SJCRH30 (cell line): ENCODE measurements around the gene ATOX1. TPM values are rescaled to one million over a fixed set of nuclear protein-coding genes. Genes with fewer than 3 reads are reported as not detected.
"Not testable (repeated sequence)": the region's sequence is repeated elsewhere in the genome, so short reads cannot be mapped to it uniquely, and the experiment has no call there.

ENCODE experiments used
- DNase-seq, 2 experiments: peaks; one replicate each; pipeline ENCODE4 v3.0.0-alpha.2; 2015 to 2020
- H3K27ac ChIP-seq: fragments of 250-450 bp; sonication (Bioruptor Pico); 2 replicates; pipeline ENCODE4 v1.5.1; 2020; ENCODE audit warnings: mild to moderate bottlenecking, moderate library complexity
- H3K27me3 ChIP-seq: fragments of 250-450 bp; sonication (Bioruptor Pico); 2 replicates; pipeline ENCODE4 v1.5.1; 2020; ENCODE audit warnings: mild to moderate bottlenecking, moderate library complexity
- H3K36me3 ChIP-seq: fragments of 250-450 bp; sonication (Bioruptor Pico); 2 replicates; pipeline ENCODE4 v1.5.1; 2020; ENCODE audit warnings: mild to moderate bottlenecking, moderate library complexity
- H3K4me1 ChIP-seq: fragments of 250-450 bp; sonication (Bioruptor Pico); 2 replicates; pipeline ENCODE4 v1.5.1; 2020; ENCODE audit warnings: mild to moderate bottlenecking, moderate library complexity
- H3K4me3 ChIP-seq: fragments of 250-450 bp; sonication (Bioruptor Pico); 2 replicates; pipeline ENCODE4 v1.5.1; 2020; ENCODE audit warnings: mild to moderate bottlenecking, moderate library complexity
- H3K9me3 ChIP-seq: fragments of 250-450 bp; sonication (Bioruptor Pico); replicated peaks from 2 replicates; pipeline ENCODE4 v1.5.1; 2020; ENCODE audit warnings: mild to moderate bottlenecking, moderate library complexity
- total RNA-seq: library from RNA; depleted of rRNA; stranded (reverse); fragments of >200 nt; shearing (Covaris generic); gene quantifications from 2 replicates; pipeline ENCODE4 v1.2.3, GENCODE V29; 2014; rRNA removed

The ATOX1 gene
- 65.0 and 68.4 TPM in 2 replicates for total RNA-seq

GRCh38 chr5:151758430-151759241 is at the start of gene ATOX1:
Gene ATOX1 (minus strand): TSS chr5:151758631. CDS start chr5:151758551, 80 bp downstream.
- Histone ChIP-seq H3K9me3 (no peaks in the 10 kb centered on the region), H3K27me3 (no peaks in the 10 kb centered on the region), H3K27ac (peak within 1 kb of the TSS; percentile 12; the same call in 1 of the 2 replicates), H3K4me3 (peak within 1 kb of the TSS; percentile 65), H3K4me1 (no peaks in the 10 kb centered on the region), H3K36me3 (no peaks in the 10 kb centered on the region)
- peak; percentile 89 to 95 for DNase-seq

GRCh38 chr5:151805414-151806223 is 47.2 kb upstream of the ATOX1 start:
- Histone ChIP-seq H3K27ac (no peak overlapping the region), H3K9me3 (no peaks in the 10 kb centered on the region), H3K4me3 (no peak overlapping the region), H3K4me1 (no peaks in the 10 kb centered on the region), H3K36me3 (peaks cover 90% of the 10 kb centered on the region), H3K27me3 (no peaks in the 10 kb centered on the region)
- no peak for DNase-seq

- Histone ChIP-seq H3K4me3 (no peak overlapping the region), H3K27ac (no peak overlapping the region), H3K27me3 (no peaks in the 10 kb centered on the region), H3K9me3 (no peaks in the 10 kb centered on the region), H3K4me1 (no peaks in the 10 kb centered on the region; the same call in 1 of the 2 replicates), H3K36me3 (peaks cover 98% of the 10 kb centered on the region)
- DNase-seq, result no peak
Observed at GRCh38 chr5:151800532-151800931, 42.1 kb upstream of the ATOX1 start.

- Histone ChIP-seq H3K27me3 (no peaks in the 10 kb centered on the region), H3K36me3 (peaks cover 97% of the 10 kb centered on the region), H3K4me3 (no peak overlapping the region), H3K9me3 (no peaks in the 10 kb centered on the region), H3K27ac (no peak overlapping the region), H3K4me1 (no peaks in the 10 kb centered on the region; the same call in 1 of the 2 replicates)
- DNase-seq, result no peak
Observed at GRCh38 chr5:151799407-151799806, 41.0 kb upstream of the ATOX1 start.

GRCh38 chr5:151798674-151799073 is 40.2 kb upstream of the ATOX1 start:
- Histone ChIP-seq H3K9me3 (no peaks in the 10 kb centered on the region), H3K27ac (no peak overlapping the region), H3K4me3 (no peak overlapping the region), H3K4me1 (no peaks in the 10 kb centered on the region; the same call in 1 of the 2 replicates), H3K27me3 (no peaks in the 10 kb centered on the region), H3K36me3 (peaks cover 97% of the 10 kb centered on the region)
- no peak for DNase-seq

GRCh38 chr5:151795426-151795825 is 37.0 kb upstream of the ATOX1 start:
- no peak for DNase-seq
- H3K27ac ChIP-seq, result no peak overlapping the region
- H3K36me3 ChIP-seq, result peaks cover 98% of the 10 kb centered on the region
- H3K4me3 ChIP-seq, result no peak overlapping the region
- no peaks in the 10 kb centered on the region; the same call in 1 of the 2 replicates for H3K4me1 ChIP-seq
- no peaks in the 10 kb centered on the region for H3K9me3 ChIP-seq
- H3K27me3 ChIP-seq, result no peaks in the 10 kb centered on the region

GRCh38 chr5:151793358-151793757 is 34.9 kb upstream of the ATOX1 start:
- no peak overlapping the region for H3K27ac ChIP-seq
- DNase-seq, result no peak
- H3K9me3 ChIP-seq, result no peaks in the 10 kb centered on the region
- H3K36me3 ChIP-seq, result peaks cover 97% of the 10 kb centered on the region
- no peak overlapping the region for H3K4me3 ChIP-seq
- no peaks in the 10 kb centered on the region for H3K27me3 ChIP-seq
- no peaks in the 10 kb centered on the region; the same call in 1 of the 2 replicates for H3K4me1 ChIP-seq

GRCh38 chr5:151787817-151788216 is 29.4 kb upstream of the ATOX1 start:
- Histone ChIP-seq H3K4me3 (no peak overlapping the region), H3K4me1 (peaks cover 30% of the 10 kb centered on the region), H3K27ac (no peak overlapping the region), H3K27me3 (no peaks in the 10 kb centered on the region), H3K9me3 (no peaks in the 10 kb centered on the region), H3K36me3 (peaks cover 64% of the 10 kb centered on the region)
- DNase-seq, result no peak

GRCh38 chr5:151786468-151786867 is 28.0 kb upstream of the ATOX1 start:
- Histone ChIP-seq H3K9me3 (no peaks in the 10 kb centered on the region), H3K4me1 (peaks cover 36% of the 10 kb centered on the region), H3K36me3 (peaks cover 57% of the 10 kb centered on the region), H3K27me3 (no peaks in the 10 kb centered on the region), H3K27ac (no peak overlapping the region), H3K4me3 (no peak overlapping the region)
- no peak for DNase-seq

- H3K27ac ChIP-seq, result peak overlapping the region; percentile 60
- H3K9me3 ChIP-seq, result no peaks in the 10 kb centered on the region
- DNase-seq, result no peak
- peaks cover 40% of the 10 kb centered on the region for H3K4me1 ChIP-seq
- H3K27me3 ChIP-seq, result no peaks in the 10 kb centered on the region
- H3K36me3 ChIP-seq, result peaks cover 47% of the 10 kb centered on the region
- no peak overlapping the region for H3K4me3 ChIP-seq
Observed at GRCh38 chr5:151784141-151784540, 25.7 kb upstream of the ATOX1 start.

GRCh38 chr5:151783664-151784063 is 25.2 kb upstream of the ATOX1 start:
- not testable (repeated sequence) for H3K9me3 ChIP-seq, H3K4me3 ChIP-seq, H3K27me3 ChIP-seq, H3K27ac ChIP-seq, DNase-seq
- H3K36me3 ChIP-seq, result peaks cover 47% of the 10 kb centered on the region
- peaks cover 40% of the 10 kb centered on the region for H3K4me1 ChIP-seq

- DNase-seq, result no peak
- H3K4me1 ChIP-seq, result peaks cover 45% of the 10 kb centered on the region
- no peaks in the 10 kb centered on the region for H3K27me3 ChIP-seq
- H3K36me3 ChIP-seq, result peaks cover 47% of the 10 kb centered on the region
- H3K27ac ChIP-seq, result no peak overlapping the region
- H3K9me3 ChIP-seq, result no peaks in the 10 kb centered on the region
- no peak overlapping the region for H3K4me3 ChIP-seq
Observed at GRCh38 chr5:151781201-151781600, 22.8 kb upstream of the ATOX1 start.

GRCh38 chr5:151780348-151780747 is 21.9 kb upstream of the ATOX1 start:
- H3K27ac ChIP-seq, result no peak overlapping the region
- no peaks in the 10 kb centered on the region for H3K9me3 ChIP-seq
- H3K4me1 ChIP-seq, result peaks cover 45% of the 10 kb centered on the region
- DNase-seq, result no peak
- H3K36me3 ChIP-seq, result peaks cover 51% of the 10 kb centered on the region
- no peak overlapping the region for H3K4me3 ChIP-seq
- H3K27me3 ChIP-seq, result no peaks in the 10 kb centered on the region

- H3K4me1 ChIP-seq, result peaks cover 41% of the 10 kb centered on the region
- H3K27me3 ChIP-seq, result no peaks in the 10 kb centered on the region
- H3K36me3 ChIP-seq, result peaks cover 54% of the 10 kb centered on the region
- H3K4me3 ChIP-seq, result no peak overlapping the region
- no peaks in the 10 kb centered on the region for H3K9me3 ChIP-seq
- H3K27ac ChIP-seq, result no peak overlapping the region
- DNase-seq, result no peak
Observed at GRCh38 chr5:151779531-151780125, 21.2 kb upstream of the ATOX1 start.
